Activated CD4-positive, alpha-beta T cell treated with anti-CD3 and anti-CD28 coated beads, Interleukin-2, amount 50 U/mL, for 24 hours (primary cell): ENCODE data around the gene KAZN.

Experiments
- DNase-seq, 2 donors: peaks; one replicate each; pipeline ENCODE4 v3.0.0-alpha.2; 2020; ENCODE audit warnings: low read depth in 1 of 2, low spot score in 1 of 2

The KAZN gene

GRCh38 chr1:14612256-14612655 lies 13.8 kb downstream of the KAZN start:
- no peak for DNase-seq

- DNase-seq, result no peak
Measured at GRCh38 chr1:14613926-14614325, 15.4 kb downstream of the KAZN start.

GRCh38 chr1:14614341-14614740 lies 15.9 kb downstream of the KAZN start:
- no peak for DNase-seq

- DNase-seq, result no peak
Measured at GRCh38 chr1:14615549-14616218, 17.2 kb downstream of the KAZN start.

GRCh38 chr1:14616632-14617396 lies 18.3 kb downstream of the KAZN start:
- no peak for DNase-seq

- no peak for DNase-seq
Measured at GRCh38 chr1:14617791-14618190, 19.3 kb downstream of the KAZN start.

- no peak for DNase-seq
Measured at GRCh38 chr1:14620941-14621340, 22.5 kb downstream of the KAZN start.

GRCh38 chr1:14623090-14623489 lies 24.6 kb downstream of the KAZN start:
- DNase-seq, result no peak

GRCh38 chr1:14624941-14625340 lies 26.5 kb downstream of the KAZN start:
- no peak for DNase-seq

GRCh38 chr1:14625572-14625971 lies 27.1 kb downstream of the KAZN start:
- no peak for DNase-seq

GRCh38 chr1:14625996-14626395 lies 27.5 kb downstream of the KAZN start:
- DNase-seq, result no peak

- DNase-seq, result no peak
Measured at GRCh38 chr1:14626869-14627607, 28.6 kb downstream of the KAZN start.

- DNase-seq, result no peak
Measured at GRCh38 chr1:14627608-14628489, 29.4 kb downstream of the KAZN start.

- DNase-seq, result no peak
Measured at GRCh38 chr1:14629363-14630014, 31.0 kb downstream of the KAZN start.

- no peak for DNase-seq
Measured at GRCh38 chr1:14630986-14631385, 32.5 kb downstream of the KAZN start.

- DNase-seq, result no peak
Measured at GRCh38 chr1:14631421-14631820, 32.9 kb downstream of the KAZN start.

GRCh38 chr1:14634486-14634885 lies 36.0 kb downstream of the KAZN start:
- no peak for DNase-seq

- no peak for DNase-seq
Measured at GRCh38 chr1:14635421-14635820, 36.9 kb downstream of the KAZN start.

GRCh38 chr1:14636897-14637632 lies 38.6 kb downstream of the KAZN start:
- DNase-seq, result no peak
